BJ (cell line): ENCODE measurements around the gene MKX. TPM values are rescaled to one million over a fixed set of nuclear protein-coding genes. Genes with fewer than 3 reads are reported as not detected.

Experiments used
- CTCF ChIA-PET: fragments of 350-600 bp; formaldehyde crosslinking; extraction: SDS; loops from one replicate; lab custom pipeline; 2021; ENCODE audit warnings: antibody characterized with exemption, inconsistent platforms; lab: Yijun Ruan, JAX
- POLR2A ChIA-PET: fragments of 300-600 bp; sonication (Branson Sonifier 250); formaldehyde crosslinking; extraction: SDS; loops from one replicate; lab custom pipeline; 2021; ENCODE audit warnings: antibody characterized with exemption; lab: Charles Lee
- DNase-seq: peaks from one replicate; pipeline ENCODE4 v3.0.0-alpha.2; 2011; ENCODE audit warnings: low read depth
- H3K27me3 ChIP-seq: 2 replicates; pipeline ENCODE4 v1.6.0; 2011; ENCODE audit warnings: low read length; ENCODE audit not compliant: control insufficient read depth, insufficient read depth
- H3K36me3 ChIP-seq: 2 replicates; pipeline ENCODE4 v1.5.1; 2011; ENCODE audit warnings: low read length; ENCODE audit not compliant: control insufficient read depth, insufficient read depth
- H3K4me3 ChIP-seq: 2 replicates; pipeline ENCODE4 v1.5.1; 2011; ENCODE audit warnings: low read depth, mild to moderate bottlenecking, control low read depth, low read length
- polyA plus RNA-seq: library from polyadenylated mRNA; depleted of rRNA; stranded (reverse); fragments of >200 nt; gene quantifications from 2 replicates; pipeline ENCODE4 v1.2.3, GENCODE V29; 2011
- TF ChIP-seq, protein P1 (sequence below): IDR thresholded peaks from 2 replicates; pipeline ENCODE4 v1.5.1; 2011; ENCODE audit warnings: low read depth, mild to moderate bottlenecking, control low read depth, inconsistent platforms, low read length, moderate library complexity; ENCODE audit not compliant: insufficient read depth

Gene MKX
- polyA plus RNA-seq, 1 experiment: 68.1 TPM

DNA sequence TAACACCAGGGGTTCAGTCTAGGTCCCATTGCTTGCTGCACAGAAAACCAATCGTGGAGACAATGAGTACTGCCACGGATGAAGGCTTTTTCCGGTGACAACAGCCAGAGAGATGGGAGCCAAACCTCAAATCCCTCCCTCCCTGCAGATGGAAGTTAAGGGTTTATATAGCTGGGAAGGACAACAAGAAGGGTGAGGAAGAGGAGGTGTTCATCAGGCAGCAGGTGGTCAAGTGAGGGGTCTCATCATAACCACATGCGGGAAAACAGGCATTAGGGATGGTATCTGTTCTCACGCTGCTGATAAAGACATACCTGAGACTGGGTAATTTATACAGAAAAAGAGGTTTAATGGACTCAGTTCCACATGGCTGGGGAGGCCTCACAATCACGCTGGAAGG is 91.3 kb downstream of the MKX start:
- CTCF ChIA-PET: interaction anchor here (1.0 kb wide), 1 partner anchor 96 kb away, joined by 6 read pairs; no protein-coding TSS in a partner anchor
- Histone ChIP-seq H3K4me3 (no peak overlapping the region), H3K36me3 (no peaks in the 10 kb centered on the region; the same call in 1 of the 2 replicates), H3K27me3 (no peaks in the 10 kb centered on the region)
- TF ChIP-seq, protein P1, sequence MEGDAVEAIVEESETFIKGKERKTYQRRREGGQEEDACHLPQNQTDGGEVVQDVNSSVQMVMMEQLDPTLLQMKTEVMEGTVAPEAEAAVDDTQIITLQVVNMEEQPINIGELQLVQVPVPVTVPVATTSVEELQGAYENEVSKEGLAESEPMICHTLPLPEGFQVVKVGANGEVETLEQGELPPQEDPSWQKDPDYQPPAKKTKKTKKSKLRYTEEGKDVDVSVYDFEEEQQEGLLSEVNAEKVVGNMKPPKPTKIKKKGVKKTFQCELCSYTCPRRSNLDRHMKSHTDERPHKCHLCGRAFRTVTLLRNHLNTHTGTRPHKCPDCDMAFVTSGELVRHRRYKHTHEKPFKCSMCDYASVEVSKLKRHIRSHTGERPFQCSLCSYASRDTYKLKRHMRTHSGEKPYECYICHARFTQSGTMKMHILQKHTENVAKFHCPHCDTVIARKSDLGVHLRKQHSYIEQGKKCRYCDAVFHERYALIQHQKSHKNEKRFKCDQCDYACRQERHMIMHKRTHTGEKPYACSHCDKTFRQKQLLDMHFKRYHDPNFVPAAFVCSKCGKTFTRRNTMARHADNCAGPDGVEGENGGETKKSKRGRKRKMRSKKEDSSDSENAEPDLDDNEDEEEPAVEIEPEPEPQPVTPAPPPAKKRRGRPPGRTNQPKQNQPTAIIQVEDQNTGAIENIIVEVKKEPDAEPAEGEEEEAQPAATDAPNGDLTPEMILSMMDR: no peak
- DNase-seq: no peak
- POLR2A ChIA-PET: no interaction called here

DNA sequence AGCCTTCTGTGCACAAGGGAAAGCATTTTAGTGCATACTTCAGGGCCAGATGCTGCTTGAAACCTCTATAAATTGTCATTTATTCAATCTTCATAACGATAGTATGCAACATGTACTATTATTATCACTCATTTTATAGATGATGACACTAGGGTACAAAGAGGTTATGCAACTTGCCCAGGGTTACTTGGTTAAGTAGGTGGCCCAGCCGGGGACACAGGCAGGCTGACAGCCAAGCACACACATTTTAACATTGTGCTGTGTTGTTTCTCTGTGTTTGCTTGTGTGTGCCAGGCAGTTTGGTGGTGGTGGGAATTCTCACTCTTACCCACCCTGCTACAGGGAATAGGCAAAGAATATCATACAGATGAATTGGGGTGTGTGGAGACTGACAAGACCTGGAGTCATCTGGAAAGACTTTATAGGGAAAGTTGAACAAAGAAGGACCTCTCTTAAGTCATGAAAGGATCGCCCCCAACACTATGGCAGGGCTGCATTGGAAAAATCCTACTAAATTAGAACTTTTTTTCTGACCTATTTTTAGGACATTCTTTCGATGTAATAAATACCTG is 98.9 kb downstream of the MKX start:
- Histone ChIP-seq H3K36me3 (no peaks in the 10 kb centered on the region), H3K4me3 (no peak overlapping the region), H3K27me3 (no peaks in the 10 kb centered on the region)
- DNase-seq: no peak
- TF ChIP-seq, protein P1: no peak
- ChIA-PET POLR2A (no interaction called here), CTCF (interaction anchor here (1.9 kb wide), 1 partner anchor 13 kb away, joined by 5 read pairs; no protein-coding TSS in a partner anchor)

GRCh38 chr10:27646194-27646593 is 99.4 kb downstream of the MKX start:
- Histone ChIP-seq H3K27me3 (no peaks in the 10 kb centered on the region), H3K36me3 (no peaks in the 10 kb centered on the region), H3K4me3 (no peak overlapping the region)
- ChIA-PET POLR2A (no interaction called here), CTCF (no interaction called here)
- DNase-seq: peak; percentile 72
- TF ChIP-seq, protein P1: no peak

DNA sequence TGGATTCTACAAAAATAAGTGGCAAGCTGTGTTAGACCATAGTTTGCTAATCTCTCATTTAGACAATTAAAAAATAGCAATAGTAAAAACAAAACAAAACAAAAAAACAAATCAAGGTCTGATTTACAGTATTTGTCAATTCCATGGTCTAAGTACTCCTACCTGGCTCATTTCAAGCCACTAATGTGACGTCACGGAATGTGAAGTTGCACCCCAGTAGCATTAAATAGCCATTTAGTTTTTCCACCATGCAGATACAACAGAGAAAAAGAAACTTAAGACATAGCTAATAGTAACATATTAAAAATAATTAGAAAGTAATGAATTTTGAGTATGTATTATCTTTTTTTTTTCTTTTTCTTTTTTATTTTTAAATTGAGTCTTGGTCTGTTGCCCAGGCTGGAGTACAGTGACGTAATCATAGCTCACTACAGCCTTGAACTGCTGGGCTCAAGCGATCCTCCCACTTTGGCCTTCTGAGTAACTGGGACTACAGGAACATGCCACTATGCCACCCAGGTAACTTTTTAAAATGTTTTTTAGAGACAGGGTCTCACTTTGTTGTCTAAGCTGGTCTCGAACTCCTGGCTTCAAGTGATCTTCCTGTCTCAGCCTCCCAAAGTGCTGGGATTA is 101.2 kb downstream of the MKX start:
- ChIA-PET CTCF (interaction anchor here (0.7 to 1.7 kb wide), 3 partner anchors 13 to 87 kb away, joined by 3 to 5 read pairs (median 4); no protein-coding TSS in a partner anchor), POLR2A (interaction anchor here (0.7 kb wide), 1 partner anchor 18 kb away, joined by 9 read pairs; no protein-coding TSS in a partner anchor)
- no peak for DNase-seq
- no peaks in the 10 kb centered on the region for H3K36me3 ChIP-seq
- H3K4me3 ChIP-seq: no peak overlapping the region
- no peaks in the 10 kb centered on the region for H3K27me3 ChIP-seq
- TF ChIP-seq, protein P1: no peak

DNA sequence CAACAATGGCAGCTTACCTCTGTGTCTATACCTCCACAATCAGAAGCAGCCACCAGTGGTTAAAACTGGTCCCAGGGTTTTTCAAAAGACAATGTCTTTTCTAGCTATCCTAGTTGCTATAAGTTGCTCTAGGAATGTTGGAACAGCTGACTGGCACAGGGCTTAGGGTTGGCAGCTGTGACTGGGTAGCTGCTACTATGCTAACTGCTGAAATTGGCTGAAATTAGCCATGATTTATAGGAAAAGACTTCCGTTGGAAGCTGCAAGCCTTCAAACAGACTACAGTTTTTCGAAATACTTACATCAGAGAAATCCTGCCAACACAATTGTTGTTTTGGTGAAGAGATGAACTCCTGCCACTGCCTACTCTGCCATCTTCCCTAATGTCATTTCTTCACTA is 102.3 kb downstream of the MKX start:
- H3K36me3 ChIP-seq: no peaks in the 10 kb centered on the region
- H3K4me3 ChIP-seq: no peak overlapping the region
- no peak for DNase-seq
- ChIA-PET CTCF (interaction anchor here (1.7 kb wide), 1 partner anchor 14 kb away, joined by 4 read pairs; no protein-coding TSS in a partner anchor), POLR2A (no interaction called here)
- no peaks in the 10 kb centered on the region for H3K27me3 ChIP-seq
- TF ChIP-seq, protein P1: no peak
